K562 (cell line): ENCODE results near the gene GP1BA. TPM values are rescaled to one million over a fixed set of nuclear protein-coding genes. Genes with fewer than 3 reads are reported as not detected.

Experiments
- BRD9 ChIP-seq: fragments of 450-650 bp; IDR thresholded peaks from 2 replicates; pipeline ENCODE4 v1.6.1; 2018; ENCODE audit warnings: low read depth; ENCODE audit not compliant: partially characterized antibody
- CREB1 ChIP-seq, 2 experiments: sonication (generic) in 1 of 2; formaldehyde crosslinking in 1 of 2; IDR thresholded peaks; 2 replicates each; pipeline versions ENCODE4 v1.6.1 to v1.8.0; 2012 to 2022; ENCODE audit warnings: inconsistent platforms in 1 of 2, mild to moderate bottlenecking in 1 of 2, missing genetic modification reagents in 1 of 2, moderate library complexity in 1 of 2
- ERF ChIP-seq: fragments of 450-650 bp; formaldehyde crosslinking; IDR thresholded peaks from 2 replicates; pipeline ENCODE4 v1.4.0; 2020; ENCODE audit warnings: mild to moderate bottlenecking, mixed read lengths
- GATAD2A ChIP-seq: fragments of 450-650 bp; IDR thresholded peaks from 2 replicates; pipeline ENCODE4 v1.6.1; 2017
- MAFG ChIP-seq: fragments of 450-650 bp; conservative IDR thresholded peaks from 2 replicates; pipeline ENCODE4 v1.6.1; 2016; ENCODE audit warnings: missing genetic modification characterization, missing compliant biosample characterization
- MGA ChIP-seq: fragments of 450-650 bp; IDR thresholded peaks from 2 replicates; pipeline ENCODE4 v1.6.1; 2016; ENCODE audit warnings: mild to moderate bottlenecking, moderate library complexity
- NCOA6 ChIP-seq: fragments of 450-650 bp; IDR thresholded peaks from 2 replicates; pipeline ENCODE4 v1.6.1; 2017; ENCODE audit warnings: mild to moderate bottlenecking
- POLR2G ChIP-seq: fragments of 200-400 bp; formaldehyde crosslinking; IDR thresholded peaks from 2 replicates; pipeline ENCODE4 v1.6.1; 2017; ENCODE audit warnings: low read depth, mild to moderate bottlenecking, antibody characterized with exemption, low read length, moderate library complexity
- RBM39 ChIP-seq: fragments of 200-400 bp; formaldehyde crosslinking; optimal IDR thresholded peaks from 2 replicates; pipeline ENCODE3; 2018; ENCODE audit warnings: low read depth, low read length
- SMAD4 ChIP-seq: fragments of 250-450 bp; sonication (Bioruptor Pico); conservative IDR thresholded peaks from 2 replicates; pipeline ENCODE4 v1.8.0; 2021; ENCODE audit warnings: inconsistent platforms, mild to moderate bottlenecking, moderate library complexity
- SNAPC5 ChIP-seq: fragments of 250-450 bp; sonication (Bioruptor Pico); IDR thresholded peaks from 2 replicates; pipeline ENCODE4 v1.8.0; 2021; ENCODE audit warnings: moderate library complexity, mild to moderate bottlenecking, inconsistent platforms
- SREBF1 ChIP-seq: fragments of 150-350 bp; IDR thresholded peaks from 2 replicates; pipeline ENCODE4 v1.6.1; 2014; ENCODE audit warnings: antibody characterized with exemption, low read depth, low read length, borderline replicate concordance
- ZBTB7A ChIP-seq: IDR thresholded peaks from 2 replicates; pipeline ENCODE4 v1.6.1; 2011; ENCODE audit warnings: low read depth, mild to moderate bottlenecking, low read length, moderate library complexity, borderline replicate concordance; ENCODE audit not compliant: control insufficient read depth
- ZNF197 ChIP-seq: fragments of 200-800 bp; sonication (Bioruptor generic); IDR thresholded peaks from 2 replicates; pipeline ENCODE4 v1.6.1; 2016; ENCODE audit warnings: low read depth, missing genetic modification characterization, missing compliant biosample characterization
- polyA plus RNA-seq, 8 experiments: library from polyadenylated mRNA; depleted of rRNA in 4 of 8; stranded (reverse) in 5 of 8; unstranded in 3 of 8; fragments of >200 nt; fragmentation: Nextera tagmentation in 2 of 8; fragmentation: Illumina TruSeq in 1 of 8; extraction: Ambion mirVana in 2 of 8; extraction: Trizol in 1 of 8; gene quantifications; 2 replicates each; pipeline versions ENCODE4 v1.2.1 to v1.2.3, GENCODE V29; 2011 to 2014; ENCODE audit warnings: inconsistent platforms in 1 of 8, missing spikeins in 1 of 8
- total RNA-seq, 7 experiments: library from RNA; depleted of rRNA in 6 of 7; stranded (reverse); fragments of >200 nt in 6 of 7; fragmentation: Illumina TruSeq in 2 of 7; extraction: Trizol in 2 of 7; gene quantifications; 2 replicates each; pipeline versions ENCODE4 v1.2.1 to v1.2.3, GENCODE V29; 2011 to 2021; ENCODE audit warnings: low replicate concordance in 1 of 7
- TF ChIP-seq, protein P1 (sequence below): fragments of 200-800 bp; sonication (Bioruptor generic); IDR thresholded peaks from 2 replicates; pipeline ENCODE4 v1.6.1; 2017; ENCODE audit warnings: missing genetic modification characterization, missing compliant biosample characterization

GP1BA gene
- total and polyA plus RNA-seq, 9 of the 15 experiments (the other 6 are each of a cell fraction or from before 2014, with no cell fraction given), result 0.01 TPM; not detected in 8

DNA sequence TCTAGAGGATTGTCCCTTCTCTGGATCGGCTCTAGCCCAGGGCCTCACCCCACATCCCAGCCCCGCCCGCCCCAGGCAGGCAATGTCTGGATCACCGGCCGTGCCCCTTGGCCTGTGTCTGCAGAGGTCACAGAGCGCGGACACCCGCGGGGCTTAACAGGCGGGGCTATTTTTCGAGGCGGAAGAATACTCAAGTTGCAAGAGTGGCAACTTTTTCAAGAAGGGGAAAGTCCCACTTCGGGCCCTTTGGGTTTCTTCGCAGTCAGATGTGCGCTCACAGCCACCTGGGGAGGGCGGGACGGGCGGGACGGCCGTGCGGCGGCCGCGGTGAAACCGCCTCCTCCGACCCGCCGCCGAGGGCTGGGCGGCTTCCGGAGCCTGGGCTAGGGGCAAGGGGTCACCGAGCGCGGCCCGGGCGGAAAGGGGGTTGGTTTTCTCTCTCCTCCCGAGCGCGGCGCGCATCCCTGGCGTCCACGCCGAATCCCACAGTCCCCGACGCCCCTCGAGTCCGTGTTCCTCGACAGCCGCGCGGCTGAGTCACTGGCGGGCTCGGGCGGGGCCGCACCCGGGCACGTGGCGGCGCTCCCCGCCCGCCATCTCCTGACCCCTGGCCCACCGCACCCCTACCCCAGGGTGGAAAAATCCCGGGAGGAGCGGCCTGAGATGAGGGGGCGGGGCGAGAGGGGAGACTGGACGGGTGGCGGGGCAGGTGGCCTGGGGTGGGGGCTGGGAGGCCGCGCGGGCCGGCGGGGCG, 17.4 kb downstream of the GP1BA start (continued):
- TF ChIP-seq MGA (peak; percentile 90), ZNF197 (CRISPR knock-in tag) (0 out of 2 replicates have a peak, but pooled peaks have one; percentile 62), CREB1 (IDR thresholded peaks at IDR 0.05) (no peak), CREB1 (CRISPR knock-in tag; IDR thresholded peaks at IDR 0.05) (no peak), BRD9 (no peak), ERF (peak; percentile 52; the same call in 1 of the 2 replicates), SNAPC5 (CRISPR knock-in tag) (no peak), MAFG (tag) (no peak), ZBTB7A (peak; percentile 76; the same call in 1 of the 2 replicates), RBM39 (no peak), GATAD2A (peak; percentile 16; the same call in 1 of the 2 replicates), POLR2G (peak; percentile 74), NCOA6 (peak; percentile 89), SREBF1 (no peak), SMAD4 (peak; percentile 89)
- TF ChIP-seq, protein P1, sequence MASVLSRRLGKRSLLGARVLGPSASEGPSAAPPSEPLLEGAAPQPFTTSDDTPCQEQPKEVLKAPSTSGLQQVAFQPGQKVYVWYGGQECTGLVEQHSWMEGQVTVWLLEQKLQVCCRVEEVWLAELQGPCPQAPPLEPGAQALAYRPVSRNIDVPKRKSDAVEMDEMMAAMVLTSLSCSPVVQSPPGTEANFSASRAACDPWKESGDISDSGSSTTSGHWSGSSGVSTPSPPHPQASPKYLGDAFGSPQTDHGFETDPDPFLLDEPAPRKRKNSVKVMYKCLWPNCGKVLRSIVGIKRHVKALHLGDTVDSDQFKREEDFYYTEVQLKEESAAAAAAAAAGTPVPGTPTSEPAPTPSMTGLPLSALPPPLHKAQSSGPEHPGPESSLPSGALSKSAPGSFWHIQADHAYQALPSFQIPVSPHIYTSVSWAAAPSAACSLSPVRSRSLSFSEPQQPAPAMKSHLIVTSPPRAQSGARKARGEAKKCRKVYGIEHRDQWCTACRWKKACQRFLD (CRISPR knock-in tag), result no peak; the same call in none of the 2 replicates
